ENCODE data around the gene MRPS31. TPM values are rescaled to one million over a fixed set of nuclear protein-coding genes. Genes with fewer than 3 reads are reported as not detected.

MRPS31 gene
- total RNA-seq, 1 donor from 2014 or later: 15.1 TPM

DNA sequence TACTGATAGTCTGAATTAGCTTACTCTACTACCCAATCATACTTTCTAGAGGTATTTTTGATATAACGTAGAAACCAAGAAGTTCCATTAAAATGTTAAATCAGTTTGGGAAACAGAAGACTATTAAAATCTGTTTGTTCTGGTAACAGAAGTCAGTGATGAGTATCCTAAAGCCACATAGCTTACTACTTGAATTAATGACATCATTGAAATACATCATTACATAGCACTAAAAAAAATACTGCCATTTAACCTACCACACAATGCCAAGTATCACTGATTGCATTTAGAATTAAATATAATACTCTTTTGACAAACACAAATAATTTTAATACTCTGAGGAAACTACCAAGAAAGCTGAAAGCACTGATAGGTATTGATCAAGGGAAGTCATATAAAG lies 5.4 kb downstream of the MRPS31 start:
- Mint-ChIP-seq H3K27ac (ENCODE audit: unreplicated experiment) (no peak overlapping the region), H3K36me3 (ENCODE audit: low read depth, unreplicated experiment) (no peaks in the 10 kb centered on the region), H3K9me3 (ENCODE audit: unreplicated experiment) (no peaks in the 10 kb centered on the region), H3K27me3 (ENCODE audit: low read depth, unreplicated experiment) (no peaks in the 10 kb centered on the region), H3K4me3 (ENCODE audit: unreplicated experiment) (no peak overlapping the region), H3K4me1 (ENCODE audit: low read depth, unreplicated experiment) (peaks cover 20% of the 10 kb centered on the region)
- Histone ChIP-seq H3K27me3 (ENCODE audit: insufficient read depth, low read length) (no peaks in the 10 kb centered on the region), H3K79me2 (ENCODE audit: insufficient read depth, low read length) (peaks cover 23% of the 10 kb centered on the region), H3K4me1 (ENCODE audit: insufficient read depth, low read length) (peaks cover 20% of the 10 kb centered on the region), H3K9ac (ENCODE audit: low read length) (no peak overlapping the region), H4K20me1 (ENCODE audit: insufficient read depth, low read length) (peaks cover 9% of the 10 kb centered on the region), H3K4me2 (ENCODE audit: low read length) (no peak overlapping the region), H3K36me3 (ENCODE audit: insufficient read depth, low read length) (no peaks in the 10 kb centered on the region), H3K27ac (ENCODE audit: low read depth, low read length) (no peak overlapping the region), H3K4me3 (ENCODE audit: insufficient read depth, low read depth, low read length) (no peak overlapping the region), H3K9me3 (ENCODE audit: insufficient read depth, low read depth, low read length) (no peaks in the 10 kb centered on the region), H2AFZ (ENCODE audit: low read depth, low read length) (no peak overlapping the region)
- DNase-seq (ENCODE audit: low read depth) (no peak), FAIRE-seq (no peak)
- no peak for TF ChIP-seq EZH2 (IDR thresholded peaks at IDR 0.05; ENCODE audit: insufficient read depth, low read length)
- TF ChIP-seq, protein P1, sequence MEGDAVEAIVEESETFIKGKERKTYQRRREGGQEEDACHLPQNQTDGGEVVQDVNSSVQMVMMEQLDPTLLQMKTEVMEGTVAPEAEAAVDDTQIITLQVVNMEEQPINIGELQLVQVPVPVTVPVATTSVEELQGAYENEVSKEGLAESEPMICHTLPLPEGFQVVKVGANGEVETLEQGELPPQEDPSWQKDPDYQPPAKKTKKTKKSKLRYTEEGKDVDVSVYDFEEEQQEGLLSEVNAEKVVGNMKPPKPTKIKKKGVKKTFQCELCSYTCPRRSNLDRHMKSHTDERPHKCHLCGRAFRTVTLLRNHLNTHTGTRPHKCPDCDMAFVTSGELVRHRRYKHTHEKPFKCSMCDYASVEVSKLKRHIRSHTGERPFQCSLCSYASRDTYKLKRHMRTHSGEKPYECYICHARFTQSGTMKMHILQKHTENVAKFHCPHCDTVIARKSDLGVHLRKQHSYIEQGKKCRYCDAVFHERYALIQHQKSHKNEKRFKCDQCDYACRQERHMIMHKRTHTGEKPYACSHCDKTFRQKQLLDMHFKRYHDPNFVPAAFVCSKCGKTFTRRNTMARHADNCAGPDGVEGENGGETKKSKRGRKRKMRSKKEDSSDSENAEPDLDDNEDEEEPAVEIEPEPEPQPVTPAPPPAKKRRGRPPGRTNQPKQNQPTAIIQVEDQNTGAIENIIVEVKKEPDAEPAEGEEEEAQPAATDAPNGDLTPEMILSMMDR (IDR thresholded peaks at IDR 0.05; ENCODE audit: insufficient read depth, low read depth, low read length): no peak

DNA sequence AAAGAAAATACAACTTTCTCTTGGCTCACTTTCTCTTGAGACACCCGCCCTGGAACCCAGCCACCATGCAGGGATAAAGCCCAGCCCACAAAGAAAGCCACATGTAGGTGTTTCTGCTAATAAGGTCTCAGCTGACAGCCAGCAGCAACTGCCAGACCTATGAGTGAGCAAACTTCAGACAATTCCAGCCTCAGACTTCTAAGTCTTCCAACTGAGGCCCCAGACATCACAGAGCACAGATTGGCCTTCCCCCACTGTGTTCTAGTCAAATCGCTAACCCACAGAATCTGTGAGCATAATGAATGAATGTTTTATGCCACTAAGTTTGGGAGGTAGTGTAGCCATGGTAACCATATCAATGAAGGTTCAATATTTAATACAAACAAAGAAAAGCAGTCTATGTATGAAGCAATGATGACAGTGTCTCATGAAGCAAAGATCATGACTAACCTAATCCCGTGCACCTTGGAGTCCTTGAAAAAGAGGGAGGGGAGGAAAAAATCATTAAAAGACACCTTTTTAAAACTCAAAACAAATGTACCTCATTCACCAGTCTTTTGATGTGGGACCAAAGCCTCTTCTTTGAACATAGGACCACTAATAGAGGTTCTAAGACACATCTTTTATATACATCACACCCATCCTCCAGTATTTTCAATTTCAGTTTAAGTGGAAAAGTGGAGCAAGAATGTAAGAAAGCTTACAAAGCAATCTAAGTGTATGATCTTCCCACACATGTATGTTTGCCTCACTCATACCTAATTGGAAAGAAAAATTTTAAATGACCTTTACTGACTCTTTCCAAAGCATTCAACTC lies 6.2 kb downstream of the MRPS31 start:
- no peaks in the 10 kb centered on the region for H3K27me3 Mint-ChIP-seq (ENCODE audit: low read depth, unreplicated experiment)
- H3K27ac Mint-ChIP-seq (ENCODE audit: unreplicated experiment): peak overlapping the region; percentile 91
- H3K4me2 ChIP-seq (ENCODE audit: low read length): peak overlapping the region; percentile 40
- H3K9me3 ChIP-seq (ENCODE audit: insufficient read depth, low read depth, low read length): no peaks in the 10 kb centered on the region
- no peak overlapping the region for H3K4me3 Mint-ChIP-seq (ENCODE audit: unreplicated experiment)
- peak overlapping the region; percentile 77 for H3K27ac ChIP-seq (ENCODE audit: low read depth, low read length)
- peaks cover 9% of the 10 kb centered on the region for H4K20me1 ChIP-seq (ENCODE audit: insufficient read depth, low read length)
- peaks cover 17% of the 10 kb centered on the region for H3K4me1 Mint-ChIP-seq (ENCODE audit: low read depth, unreplicated experiment)
- H3K4me1 ChIP-seq (ENCODE audit: insufficient read depth, low read length): peaks cover 13% of the 10 kb centered on the region
- H3K9me3 Mint-ChIP-seq (ENCODE audit: unreplicated experiment): no peaks in the 10 kb centered on the region
- H3K9ac ChIP-seq (ENCODE audit: low read length): peak overlapping the region; percentile 36
- H3K36me3 ChIP-seq (ENCODE audit: insufficient read depth, low read length): no peaks in the 10 kb centered on the region
- FAIRE-seq: no peak
- no peaks in the 10 kb centered on the region for H3K27me3 ChIP-seq (ENCODE audit: insufficient read depth, low read length)
- H3K4me3 ChIP-seq (ENCODE audit: insufficient read depth, low read depth, low read length): no peak overlapping the region
- no peak overlapping the region for H2AFZ ChIP-seq (ENCODE audit: low read depth, low read length)
- no peaks in the 10 kb centered on the region for H3K36me3 Mint-ChIP-seq (ENCODE audit: low read depth, unreplicated experiment)
- TF ChIP-seq EZH2 (IDR thresholded peaks at IDR 0.05; ENCODE audit: insufficient read depth, low read length): no peak
- TF ChIP-seq, protein P1 (IDR thresholded peaks at IDR 0.05; ENCODE audit: insufficient read depth, low read depth, low read length): no peak
- peaks cover 15% of the 10 kb centered on the region for H3K79me2 ChIP-seq (ENCODE audit: insufficient read depth, low read length)
- peak; percentile 94 for DNase-seq (ENCODE audit: low read depth)

DNA sequence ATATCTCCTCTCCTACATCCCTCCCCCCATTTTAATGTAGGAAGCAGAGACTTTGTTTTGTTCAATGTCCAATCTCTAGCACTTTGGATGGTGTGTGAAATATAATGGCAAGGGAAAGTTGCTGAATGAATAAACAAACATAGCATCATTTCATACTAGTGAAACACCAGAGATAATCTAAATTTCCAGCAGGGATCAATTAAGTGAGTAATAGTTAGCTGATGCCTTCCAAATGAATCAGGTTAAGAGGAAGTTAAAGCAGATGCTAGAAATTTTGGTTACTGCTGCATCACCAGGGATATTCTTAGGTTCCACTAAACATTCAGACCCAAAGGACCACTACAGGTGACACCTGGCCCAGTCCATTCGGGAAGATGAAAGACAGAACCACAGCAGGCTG lies 8.1 kb downstream of the MRPS31 start:
- no peaks in the 10 kb centered on the region for H3K9me3 Mint-ChIP-seq (ENCODE audit: unreplicated experiment)
- peaks cover 2% of the 10 kb centered on the region for H3K36me3 Mint-ChIP-seq (ENCODE audit: low read depth, unreplicated experiment)
- H3K4me1 Mint-ChIP-seq (ENCODE audit: low read depth, unreplicated experiment): peaks cover 17% of the 10 kb centered on the region
- Histone ChIP-seq H3K4me2 (ENCODE audit: low read length) (peak overlapping the region; percentile 18), H3K4me3 (ENCODE audit: insufficient read depth, low read depth, low read length) (no peak overlapping the region), H3K9me3 (ENCODE audit: insufficient read depth, low read depth, low read length) (no peaks in the 10 kb centered on the region), H3K9ac (ENCODE audit: low read length) (no peak overlapping the region), H3K27me3 (ENCODE audit: insufficient read depth, low read length) (no peaks in the 10 kb centered on the region), H2AFZ (ENCODE audit: low read depth, low read length) (no peak overlapping the region), H3K36me3 (ENCODE audit: insufficient read depth, low read length) (peaks cover 7% of the 10 kb centered on the region), H3K79me2 (ENCODE audit: insufficient read depth, low read length) (peaks cover 10% of the 10 kb centered on the region), H3K27ac (ENCODE audit: low read depth, low read length) (no peak overlapping the region), H3K4me1 (ENCODE audit: insufficient read depth, low read length) (peaks cover 13% of the 10 kb centered on the region), H4K20me1 (ENCODE audit: insufficient read depth, low read length) (peaks cover 9% of the 10 kb centered on the region)
- no peak for FAIRE-seq
- no peak overlapping the region for H3K4me3 Mint-ChIP-seq (ENCODE audit: unreplicated experiment)
- TF ChIP-seq, protein P1 (IDR thresholded peaks at IDR 0.05; ENCODE audit: insufficient read depth, low read depth, low read length): no peak
- no peak for TF ChIP-seq EZH2 (IDR thresholded peaks at IDR 0.05; ENCODE audit: insufficient read depth, low read length)
- no peak overlapping the region for H3K27ac Mint-ChIP-seq (ENCODE audit: unreplicated experiment)
- DNase-seq (ENCODE audit: low read depth): no peak
- no peaks in the 10 kb centered on the region for H3K27me3 Mint-ChIP-seq (ENCODE audit: low read depth, unreplicated experiment)

Data from astrocyte (in vitro differentiated cells and primary cell).